Immature natural killer cell (primary cell): ENCODE measurements around the gene NPTX2. TPM values are rescaled to one million over a fixed set of nuclear protein-coding genes. Genes with fewer than 3 reads are reported as not detected.
A peak's percentile ranks its signal among the peaks of the same experiment; 100 is the strongest.

Source experiments
- DNase-seq, 3 donors: peaks; one replicate each; pipeline ENCODE4 v3.0.0; 2022; ENCODE audit warnings: mixed read lengths in 1 of 3
- H3K27ac Mint-ChIP-seq, 6 donors: one replicate each; pipeline ENCODE4 v1.8.0; 2020; ENCODE audit warnings: mixed read lengths in 6 of 6, mild to moderate bottlenecking in 5 of 6, inconsistent platforms in 4 of 6, moderate library complexity in 3 of 6
- H3K27me3 Mint-ChIP-seq, 3 donors: one replicate each; pipeline ENCODE4 v1.8.0; 2020 to 2021; ENCODE audit warnings: low read depth in 3 of 3, mild to moderate bottlenecking in 3 of 3, mixed read lengths in 3 of 3, moderate library complexity in 3 of 3, inconsistent platforms in 1 of 3
- H3K36me3 Mint-ChIP-seq, 3 donors: one replicate each; pipeline ENCODE4 v1.8.0; 2020; ENCODE audit warnings: mixed read lengths in 3 of 3, inconsistent platforms in 2 of 3, mild to moderate bottlenecking in 2 of 3
- H3K4me1 Mint-ChIP-seq, 2 donors: one replicate each; pipeline ENCODE4 v1.8.0; 2020; ENCODE audit warnings: inconsistent platforms in 2 of 2, mild to moderate bottlenecking in 2 of 2, mixed read lengths in 2 of 2, moderate library complexity in 1 of 2
- H3K4me3 Mint-ChIP-seq, 5 donors: one replicate each; pipeline ENCODE4 v1.8.0; 2020; ENCODE audit warnings: mild to moderate bottlenecking in 5 of 5, mixed read lengths in 5 of 5, inconsistent platforms in 3 of 5, moderate library complexity in 3 of 5
- H3K9me3 Mint-ChIP-seq, 6 donors: one replicate each; pipeline ENCODE4 v1.8.0; 2020; ENCODE audit warnings: mild to moderate bottlenecking in 6 of 6, mixed read lengths in 6 of 6, inconsistent platforms in 4 of 6, moderate library complexity in 3 of 6
- polyA plus RNA-seq, 3 donors: library from polyadenylated mRNA; unstranded; fragments of 300-500 nt; fragmentation: Illumina TruSeq; gene quantifications; one replicate each; pipeline ENCODE4 v1.2.3, GENCODE V29; 2021

Gene NPTX2
- polyA plus RNA-seq, 3 donors from 2014 or later = not detected

GRCh38 chr7:98624846-98625420 is 7.8 kb downstream of the NPTX2 start:
- Mint-ChIP-seq H3K9me3 (no peaks in the 10 kb centered on the region), H3K36me3 (no peaks in the 10 kb centered on the region), H3K4me3 (no peak overlapping the region), H3K27ac (no peak overlapping the region), H3K4me1 (no peaks in the 10 kb centered on the region), H3K27me3 (peaks cover 0 to 8% (median 4%) of the 10 kb centered on the region in 3 donors)
- no peak for DNase-seq

GRCh38 chr7:98626460-98627412 is 9.7 kb downstream of the NPTX2 start:
- Mint-ChIP-seq H3K4me1 (no peaks in the 10 kb centered on the region), H3K27ac (no peak overlapping the region), H3K36me3 (peaks cover 0 to under 1% (median 0%) of the 10 kb centered on the region in 3 donors), H3K9me3 (peaks cover 0 to under 1% (median 0%) of the 10 kb centered on the region in 6 donors), H3K27me3 (peaks cover 0 to 8% (median 0%) of the 10 kb centered on the region in 3 donors), H3K4me3 (no peak overlapping the region)
- DNase-seq = no peak

GRCh38 chr7:98627413-98627790 is 10.3 kb downstream of the NPTX2 start:
- DNase-seq = no peak
- H3K9me3 Mint-ChIP-seq = peaks cover 0 to 7% (median 1%) of the 10 kb centered on the region in 6 donors
- peaks cover 0 to 6% (median 0%) of the 10 kb centered on the region in 3 donors for H3K36me3 Mint-ChIP-seq
- no peak overlapping the region for H3K4me3 Mint-ChIP-seq
- no peak overlapping the region for H3K27ac Mint-ChIP-seq
- no peaks in the 10 kb centered on the region for H3K4me1 Mint-ChIP-seq
- peaks cover 0 to 11% (median 0%) of the 10 kb centered on the region in 3 donors for H3K27me3 Mint-ChIP-seq

GRCh38 chr7:98628418-98628817 is 11.3 kb downstream of the NPTX2 start:
- Mint-ChIP-seq H3K4me3 (no peak overlapping the region), H3K4me1 (no peaks in the 10 kb centered on the region), H3K9me3 (peaks cover 0 to 8% (median 2%) of the 10 kb centered on the region in 6 donors), H3K27ac (no peak overlapping the region), H3K27me3 (peaks cover 0 to 11% (median 0%) of the 10 kb centered on the region in 3 donors), H3K36me3 (peaks cover 0 to 6% (median 0%) of the 10 kb centered on the region in 3 donors)
- no peak for DNase-seq

- H3K9me3 Mint-ChIP-seq = peaks cover 0 to 8% (median 2%) of the 10 kb centered on the region in 6 donors
- no peak overlapping the region for H3K4me3 Mint-ChIP-seq
- H3K36me3 Mint-ChIP-seq = peaks cover 0 to 6% (median 0%) of the 10 kb centered on the region in 3 donors
- H3K27ac Mint-ChIP-seq = no peak overlapping the region
- no peak for DNase-seq
- H3K27me3 Mint-ChIP-seq = peaks cover 0 to 11% (median 0%) of the 10 kb centered on the region in 3 donors
- H3K4me1 Mint-ChIP-seq = no peaks in the 10 kb centered on the region
These were observed 11.9 kb downstream of the NPTX2 start for GRCh38 chr7:98629001-98629431.

GRCh38 chr7:98630149-98630548 is 13.1 kb downstream of the NPTX2 start:
- peaks cover 0 to 11% (median 0%) of the 10 kb centered on the region in 3 donors for H3K27me3 Mint-ChIP-seq

GRCh38 chr7:98630770-98631169 is 13.7 kb downstream of the NPTX2 start:
- no peak for DNase-seq
- H3K4me1 Mint-ChIP-seq = no peaks in the 10 kb centered on the region
- peaks cover 0 to 11% (median 0%) of the 10 kb centered on the region in 3 donors for H3K27me3 Mint-ChIP-seq
- H3K27ac Mint-ChIP-seq = no peak overlapping the region
- peaks cover 0 to 8% (median 2%) of the 10 kb centered on the region in 6 donors for H3K9me3 Mint-ChIP-seq
- no peak overlapping the region for H3K4me3 Mint-ChIP-seq
- H3K36me3 Mint-ChIP-seq = peaks cover 0 to 6% (median 0%) of the 10 kb centered on the region in 3 donors

More at GRCh38 chr7:98630149-98630548, 13.1 kb downstream of the NPTX2 start:
- H3K36me3 Mint-ChIP-seq = peaks cover 0 to 6% (median 0%) of the 10 kb centered on the region in 3 donors
- DNase-seq = no peak
- no peak overlapping the region for H3K4me3 Mint-ChIP-seq
- H3K4me1 Mint-ChIP-seq = no peaks in the 10 kb centered on the region
- peaks cover 0 to 8% (median 2%) of the 10 kb centered on the region in 6 donors for H3K9me3 Mint-ChIP-seq
- no peak overlapping the region for H3K27ac Mint-ChIP-seq

- H3K36me3 Mint-ChIP-seq = no peaks in the 10 kb centered on the region
- H3K4me1 Mint-ChIP-seq = no peaks in the 10 kb centered on the region
- H3K27me3 Mint-ChIP-seq = peaks cover 1 to 4% (median 2%) of the 10 kb centered on the region in 3 donors
- no peak overlapping the region for H3K4me3 Mint-ChIP-seq
- H3K27ac Mint-ChIP-seq = no peak overlapping the region
- DNase-seq = no peak
- H3K9me3 Mint-ChIP-seq = peaks cover 0 to 5% (median 0%) of the 10 kb centered on the region in 6 donors
These were observed 21.8 kb downstream of the NPTX2 start for GRCh38 chr7:98638853-98639252.

DNA sequence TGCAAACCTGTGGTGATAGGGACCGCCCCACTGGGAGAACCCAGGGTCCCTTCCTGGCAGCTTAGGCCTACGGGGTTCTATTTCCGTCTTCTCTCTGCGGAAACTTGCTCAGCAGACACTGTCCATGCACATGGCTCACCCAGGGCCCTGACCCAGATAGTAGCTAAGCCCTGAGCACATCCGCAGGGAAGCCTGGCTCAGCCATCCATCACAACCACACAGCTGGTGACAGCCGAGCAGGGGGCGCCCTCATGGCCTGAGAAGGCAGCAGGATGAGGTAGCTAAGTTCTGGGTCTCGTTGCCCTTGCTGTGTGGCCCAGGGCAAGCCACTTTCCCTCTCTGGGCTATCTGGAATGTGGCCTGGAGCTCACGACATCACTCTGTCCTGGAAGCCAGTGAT is 23.3 kb downstream of the NPTX2 start:
- Mint-ChIP-seq H3K4me3 (no peak overlapping the region), H3K27me3 (peaks cover 1 to 4% (median 2%) of the 10 kb centered on the region in 3 donors), H3K27ac (no peak overlapping the region), H3K9me3 (peaks cover 0 to 5% (median 0%) of the 10 kb centered on the region in 6 donors), H3K4me1 (no peaks in the 10 kb centered on the region), H3K36me3 (no peaks in the 10 kb centered on the region)
- no peak for DNase-seq

- H3K27me3 Mint-ChIP-seq = peaks cover 1 to 2% (median 2%) of the 10 kb centered on the region in 3 donors
- H3K27ac Mint-ChIP-seq = peak overlapping the region in 1 of 6 donors; percentile 18
- H3K4me3 Mint-ChIP-seq = peak overlapping the region in 1 of 5 donors; percentile 22
- peak; percentile 8 to 15 (median 10) for DNase-seq
- H3K9me3 Mint-ChIP-seq = peaks cover 0 to 4% (median 0%) of the 10 kb centered on the region in 6 donors
- H3K4me1 Mint-ChIP-seq = no peaks in the 10 kb centered on the region
- H3K36me3 Mint-ChIP-seq = no peaks in the 10 kb centered on the region
These were observed 24.8 kb downstream of the NPTX2 start for GRCh38 chr7:98641646-98642500.

DNA sequence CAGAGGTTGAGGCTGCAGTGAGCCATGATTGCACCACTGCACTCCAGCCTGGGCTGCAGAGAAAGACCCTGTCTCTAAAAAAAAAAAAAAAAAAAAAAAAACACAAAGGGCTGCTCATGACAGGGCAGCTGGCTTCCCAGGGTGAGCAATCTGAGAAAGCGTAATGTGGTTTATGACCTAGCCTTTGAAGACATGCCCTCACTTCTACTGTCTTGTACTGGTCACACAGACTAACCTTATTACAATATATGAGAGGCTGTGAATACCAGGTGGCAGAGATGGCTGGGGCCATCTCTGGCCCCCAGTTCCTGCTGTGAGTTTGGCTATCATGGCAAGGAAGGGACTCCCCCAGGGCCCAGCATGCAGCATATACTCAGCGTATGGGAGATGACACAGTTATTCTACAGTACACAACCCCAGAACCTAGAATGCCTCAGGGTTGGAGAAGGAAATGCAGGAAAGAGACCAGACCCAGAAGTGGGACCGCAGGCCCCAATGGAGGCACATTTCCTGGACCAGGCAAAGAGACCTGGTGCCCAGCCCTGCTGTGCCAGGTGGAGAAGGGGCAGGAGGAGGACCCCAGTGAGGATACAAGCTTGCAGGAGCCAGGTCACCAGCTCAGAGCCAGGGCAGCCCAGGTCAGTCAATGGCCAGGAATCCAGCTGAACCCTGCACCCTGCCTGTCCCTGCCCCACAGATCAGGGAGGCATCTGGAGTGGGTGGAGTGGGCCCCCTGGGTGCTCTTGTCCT is 26.3 kb downstream of the NPTX2 start:
- H3K4me3 Mint-ChIP-seq = no peak overlapping the region
- no peak overlapping the region for H3K27ac Mint-ChIP-seq
- H3K36me3 Mint-ChIP-seq = no peaks in the 10 kb centered on the region

DNA sequence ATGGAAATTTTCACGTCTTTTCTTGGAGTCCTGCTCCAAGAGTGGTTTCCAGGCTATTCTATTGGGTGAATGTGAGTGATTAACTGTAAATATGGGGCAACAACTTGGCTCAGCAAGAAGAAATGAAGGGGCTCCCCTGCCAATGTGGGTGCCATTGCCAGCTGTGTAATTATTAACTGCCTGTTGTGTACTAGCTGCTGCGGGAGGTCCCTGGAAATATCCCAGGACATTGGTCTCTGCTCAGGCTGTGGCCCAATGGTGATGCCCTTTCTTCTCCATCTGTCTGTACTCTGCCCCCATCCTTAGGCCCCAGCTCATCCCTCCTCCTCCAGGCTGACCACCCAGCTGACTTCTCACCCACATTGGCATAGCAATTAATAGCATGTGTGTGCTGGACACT is 29.4 kb downstream of the NPTX2 start:
- no peaks in the 10 kb centered on the region for H3K4me1 Mint-ChIP-seq
- no peak overlapping the region for H3K27ac Mint-ChIP-seq
- no peaks in the 10 kb centered on the region for H3K36me3 Mint-ChIP-seq
- no peak for DNase-seq
- H3K27me3 Mint-ChIP-seq = peaks cover 0 to 4% (median 1%) of the 10 kb centered on the region in 3 donors
- H3K4me3 Mint-ChIP-seq = no peak overlapping the region
- no peaks in the 10 kb centered on the region for H3K9me3 Mint-ChIP-seq

More for the DNA sequence above, 26.3 kb downstream of the NPTX2 start:
- peaks cover under 1 to 2% (median 1%) of the 10 kb centered on the region in 3 donors for H3K27me3 Mint-ChIP-seq
- no peaks in the 10 kb centered on the region for H3K4me1 Mint-ChIP-seq
- H3K9me3 Mint-ChIP-seq = peaks cover 0 to 3% (median 0%) of the 10 kb centered on the region in 6 donors
- no peak for DNase-seq

- Mint-ChIP-seq H3K36me3 (no peaks in the 10 kb centered on the region), H3K27me3 (peaks cover 0 to 2% (median 1%) of the 10 kb centered on the region in 3 donors), H3K4me3 (no peak overlapping the region)
These were observed 30.2 kb downstream of the NPTX2 start for GRCh38 chr7:98647326-98647725.

More at GRCh38 chr7:98647326-98647725, 30.2 kb downstream of the NPTX2 start:
- no peaks in the 10 kb centered on the region for H3K9me3 Mint-ChIP-seq
- no peaks in the 10 kb centered on the region for H3K4me1 Mint-ChIP-seq
- H3K27ac Mint-ChIP-seq = no peak overlapping the region
- DNase-seq = no peak
